HG03575 (cell line): ENCODE data around the gene KRTAP5-5.
"Not testable (repeated sequence)": the region's sequence is repeated elsewhere in the genome, so short reads cannot be mapped to it uniquely, and the experiment has no call there.

Experiments used
- ATAC-seq: cut with Tn5 transposase; IDR thresholded peaks from one replicate; pipeline ENCODE4 v1.9.1; 2021; ENCODE audit not compliant: unreplicated experiment, insufficient number of reproducible peaks, low FRiP score; ENCODE audit errors: extremely low read depth

Gene KRTAP5-5

DNA sequence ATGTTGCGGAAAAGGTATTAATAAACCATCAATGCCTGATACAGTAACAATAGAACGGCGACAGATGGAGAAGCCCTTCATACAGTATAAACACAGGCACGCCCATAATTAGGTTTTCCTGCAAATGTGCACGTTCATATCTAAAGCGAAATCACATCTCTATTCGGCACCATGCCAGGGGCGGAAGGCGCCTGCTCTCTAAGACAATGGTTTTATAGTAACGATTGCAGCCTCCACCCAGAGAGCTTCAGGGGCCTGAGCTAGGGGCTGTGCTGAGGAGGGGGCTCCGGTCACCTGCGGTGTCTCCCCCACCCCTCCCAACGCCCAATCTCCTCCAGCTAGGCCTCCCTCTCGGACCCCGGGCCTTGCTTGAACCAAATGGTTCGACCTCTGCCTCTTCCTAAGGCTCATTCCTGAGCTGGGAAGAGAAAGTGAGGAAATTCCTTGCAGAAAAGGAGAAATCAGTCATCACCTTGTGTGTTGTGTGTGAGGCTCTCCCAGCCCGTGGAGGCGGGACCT is 9.6 kb downstream of the KRTAP5-5 start:
- ATAC-seq: no peak

GRCh38 chr11:1639666-1640065 is 10.1 kb downstream of the KRTAP5-5 start:
- no peak for ATAC-seq

- ATAC-seq: no peak
Measured at GRCh38 chr11:1640076-1640946, 10.7 kb downstream of the KRTAP5-5 start.

DNA sequence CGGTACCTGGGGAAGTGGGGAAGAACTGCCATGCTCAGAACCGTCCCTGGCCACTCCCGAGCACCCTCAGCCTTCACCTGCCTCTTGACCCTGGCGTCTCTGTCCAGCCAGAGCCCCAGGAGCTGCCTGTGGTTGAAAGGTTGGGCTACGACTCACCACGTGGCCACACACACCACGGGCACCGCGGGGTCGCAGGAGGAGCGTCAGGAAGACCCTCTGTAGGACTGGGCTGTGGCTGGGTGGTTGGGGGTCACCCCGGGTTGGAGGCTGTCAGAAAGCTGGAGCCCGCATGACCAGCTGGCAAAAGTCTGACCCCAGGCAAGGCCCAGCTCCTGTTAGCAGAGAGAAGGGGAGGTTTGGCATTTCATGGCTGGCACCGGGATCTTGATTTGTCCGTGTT is 11.5 kb downstream of the KRTAP5-5 start:
- no peak for ATAC-seq

DNA sequence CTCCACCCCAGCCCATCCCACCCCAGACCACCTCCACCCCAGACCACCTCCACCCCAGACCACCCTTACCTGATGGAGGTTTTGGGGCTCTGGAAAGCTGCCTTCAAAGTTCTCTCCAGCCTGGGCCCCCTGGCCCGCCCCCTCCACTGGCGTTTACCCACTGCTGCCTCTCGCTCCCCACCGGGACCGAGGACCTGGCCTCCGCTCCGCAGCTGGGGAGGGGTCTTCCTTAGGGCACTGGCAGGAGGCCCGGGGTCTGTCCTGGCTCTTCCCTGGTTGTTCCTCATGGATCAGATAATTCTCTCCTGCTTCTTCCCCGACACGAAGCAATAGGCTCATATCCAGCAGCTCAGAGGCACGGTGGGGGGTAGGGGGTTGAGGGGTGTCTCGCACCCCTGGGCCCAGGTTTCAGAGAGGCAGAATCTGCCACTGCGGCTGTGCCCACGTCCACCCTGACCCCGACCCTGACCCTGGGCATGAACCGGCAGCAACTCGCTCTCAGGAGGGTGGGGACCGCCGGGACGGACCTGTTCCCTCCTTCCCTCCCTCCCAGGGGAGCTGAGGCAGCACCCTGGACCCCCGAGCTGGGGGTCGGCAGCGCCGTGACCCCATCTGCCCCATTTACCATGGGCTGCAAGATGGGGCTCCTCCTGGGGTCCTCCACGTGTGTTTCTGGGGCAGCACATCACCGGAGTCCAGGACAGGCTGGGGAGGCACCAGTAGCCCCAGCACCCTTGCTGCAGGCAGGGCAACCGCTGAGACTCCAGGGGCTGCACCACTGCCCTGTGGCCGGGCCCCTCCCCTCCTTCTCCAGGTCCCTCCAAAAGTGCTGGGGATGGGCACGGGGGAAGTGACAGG is 12.9 kb downstream of the KRTAP5-5 start:
- no peak for ATAC-seq

DNA sequence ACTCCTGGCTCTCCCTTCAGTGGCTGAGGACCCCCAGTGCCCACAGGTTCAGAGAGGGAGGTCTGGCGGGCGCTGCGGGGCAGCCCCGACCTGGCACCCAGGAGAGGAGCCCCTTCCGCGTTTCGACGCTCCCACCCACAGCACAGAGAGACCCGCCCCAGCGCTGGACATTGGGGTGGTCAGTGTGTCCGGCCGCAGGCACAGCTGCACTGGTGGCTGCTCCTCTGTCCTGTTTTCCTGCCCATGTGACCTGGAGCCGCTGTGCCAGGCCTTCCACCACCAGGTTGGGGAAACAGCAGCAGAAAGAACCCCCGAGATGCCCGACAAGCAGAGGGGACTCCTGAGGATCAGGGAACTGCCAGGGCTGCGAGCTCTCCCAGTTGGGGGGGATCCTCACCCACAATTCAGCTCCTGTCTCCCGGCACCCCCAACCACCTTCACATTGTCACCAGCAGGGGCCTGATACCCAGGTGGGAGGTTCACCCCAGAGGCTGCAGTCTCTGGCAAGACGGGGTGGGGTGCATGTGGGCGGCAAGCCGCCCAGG is 13.6 kb downstream of the KRTAP5-5 start:
- ATAC-seq: no peak

DNA sequence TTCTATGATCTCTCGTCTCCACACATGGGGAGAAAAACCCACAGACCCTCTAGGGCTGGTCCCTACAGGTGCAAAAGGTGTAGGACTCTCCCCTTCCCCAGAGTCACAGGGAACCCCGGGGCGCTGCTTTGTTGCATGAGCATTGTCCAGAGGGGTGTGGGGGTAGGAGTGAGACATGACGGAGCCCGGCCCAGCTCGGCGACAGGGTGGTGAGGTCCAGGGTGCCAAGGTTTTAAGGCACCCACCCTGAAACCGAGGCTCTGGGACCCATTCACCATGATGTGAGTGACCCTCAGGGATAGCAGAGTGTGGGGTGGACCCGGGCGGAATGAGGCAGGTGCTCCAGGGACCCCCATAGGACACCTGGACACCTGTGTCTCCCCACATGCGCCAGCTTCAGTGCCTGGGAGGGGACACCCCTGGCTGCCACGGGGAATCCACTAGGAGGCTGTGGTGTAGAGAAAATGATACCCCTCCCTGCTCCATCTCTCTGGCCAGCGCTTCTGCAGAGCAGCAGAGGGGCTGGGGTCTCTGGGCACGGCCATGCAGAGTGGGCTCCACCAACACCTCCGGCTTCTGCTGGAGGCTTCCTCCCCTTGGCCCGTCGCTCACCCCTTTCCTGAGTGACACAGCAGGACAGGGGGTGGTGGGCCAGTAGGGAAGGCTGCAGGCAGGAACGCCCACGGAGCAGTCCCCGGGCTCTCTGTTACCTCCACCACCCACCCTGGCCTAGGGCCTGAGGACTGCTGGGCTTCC is 15.2 kb downstream of the KRTAP5-5 start:
- ATAC-seq: no peak

GRCh38 chr11:1645357-1645821 is 15.8 kb downstream of the KRTAP5-5 start:
- ATAC-seq: no peak

DNA sequence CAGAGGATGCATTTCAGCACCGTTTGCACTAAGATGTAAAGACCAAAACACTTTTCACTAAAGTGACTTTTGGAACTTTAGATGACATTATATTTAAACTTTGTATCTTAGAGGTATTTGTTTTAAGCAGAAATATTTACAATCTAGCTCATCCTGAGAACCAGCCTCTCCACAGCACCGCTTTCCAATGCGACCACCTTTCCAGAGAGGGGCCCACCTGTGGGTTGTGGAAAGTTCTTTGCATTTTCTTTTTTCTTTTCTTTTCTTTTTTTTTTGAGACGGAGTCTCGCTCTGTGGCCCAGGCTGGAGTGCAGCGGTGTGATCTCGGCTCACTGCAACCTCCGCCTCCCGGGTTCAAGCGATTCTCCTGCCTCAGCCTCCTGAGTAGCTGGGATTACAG is 17.0 kb downstream of the KRTAP5-5 start:
- ATAC-seq: not testable (repeated sequence)

DNA sequence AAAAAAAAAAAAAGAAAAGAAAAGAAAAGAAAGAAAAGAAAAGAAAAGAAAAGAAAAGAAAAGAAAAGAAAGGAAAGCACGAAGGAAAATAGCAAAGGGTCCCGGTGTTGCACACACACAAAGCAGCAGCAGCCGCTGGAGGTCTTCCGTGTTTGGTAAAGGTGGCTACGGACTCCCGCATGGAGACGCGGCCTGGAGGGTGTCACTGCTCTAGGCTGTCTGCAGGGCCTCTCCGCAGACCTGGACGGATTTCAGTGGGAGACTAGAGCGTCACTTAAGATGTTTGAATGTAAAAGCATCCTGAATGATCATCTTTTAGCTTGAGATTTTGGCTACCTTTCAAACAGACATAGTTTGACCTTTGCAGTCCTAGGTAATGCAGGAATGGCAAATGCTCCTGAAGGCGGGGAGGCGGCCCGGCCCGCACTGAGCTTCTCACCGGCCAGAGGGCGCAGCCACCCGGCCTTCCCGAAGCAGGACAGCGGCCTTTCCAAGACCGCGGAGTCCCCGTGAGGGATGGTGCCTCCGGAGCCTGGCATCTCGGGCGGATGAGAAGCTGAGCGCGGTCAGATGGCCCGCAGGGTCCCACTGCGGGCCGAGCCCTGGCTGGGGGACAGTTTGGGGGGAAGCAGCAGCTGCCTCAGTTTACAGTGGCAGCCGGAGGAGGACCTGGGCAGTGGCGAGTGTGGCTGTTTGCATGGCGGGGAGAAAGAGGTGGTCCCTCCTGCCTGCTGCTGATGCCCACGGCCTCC is 18.5 kb downstream of the KRTAP5-5 start:
- ATAC-seq: no peak

DNA sequence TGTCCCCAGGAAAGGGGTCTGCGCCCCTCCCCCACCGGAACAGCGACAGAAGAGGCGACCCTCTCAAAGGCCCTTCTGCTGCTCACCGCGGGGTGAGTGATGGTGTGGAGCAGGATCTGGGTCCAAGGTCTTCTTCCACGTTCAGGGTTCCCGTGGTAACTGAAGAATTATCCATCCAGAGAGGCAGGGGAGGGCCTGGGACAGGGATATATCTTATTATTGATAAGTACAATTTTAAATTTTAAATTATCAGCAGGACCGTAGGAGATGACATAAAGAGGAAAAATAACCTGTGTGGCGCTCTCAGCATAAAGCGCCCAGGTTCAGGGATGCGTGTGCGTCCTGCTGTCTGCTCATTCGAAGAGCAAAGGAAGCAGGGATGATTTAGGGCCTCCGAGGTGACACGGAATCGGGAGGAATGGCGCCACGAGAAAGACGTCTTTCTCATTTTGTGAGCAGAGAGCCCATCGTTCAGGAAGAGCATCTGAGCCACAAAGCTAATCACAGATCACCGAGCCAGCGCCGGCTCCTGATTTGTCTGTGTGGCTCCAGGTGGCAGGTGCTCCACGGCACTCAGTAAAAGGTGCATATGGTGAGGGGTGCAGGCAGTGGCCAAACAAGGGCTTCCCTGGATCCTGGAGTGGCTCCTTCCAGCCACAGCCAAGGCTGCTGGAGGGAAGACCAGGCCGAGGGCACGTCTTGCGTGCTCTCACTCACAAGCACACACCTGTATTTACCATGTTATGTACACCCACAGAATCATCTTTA is 19.3 kb downstream of the KRTAP5-5 start:
- no peak for ATAC-seq

- ATAC-seq: no peak
Measured at GRCh38 chr11:1650034-1650917, 20.7 kb downstream of the KRTAP5-5 start.

- ATAC-seq: no peak
Measured at GRCh38 chr11:1650918-1651262, 21.3 kb downstream of the KRTAP5-5 start.

- no peak for ATAC-seq
Measured at GRCh38 chr11:1651411-1651980, 21.9 kb downstream of the KRTAP5-5 start.

- no peak for ATAC-seq
Measured at GRCh38 chr11:1652026-1652425, 22.5 kb downstream of the KRTAP5-5 start.

- ATAC-seq: no peak
Measured at GRCh38 chr11:1652442-1652770, 22.8 kb downstream of the KRTAP5-5 start.
